Glomerular visceral epithelial cell (primary cell): ENCODE measurements around the gene HDAC4.

Source experiments
- DNase-seq: peaks from one replicate; pipeline ENCODE4 v3.0.0-alpha.2; 2016; ENCODE audit errors: extremely low spot score

Gene HDAC4

GRCh38 chr2:239267288-239267951 lies 133.4 kb downstream of the HDAC4 start:
- peak; percentile 45 for DNase-seq

- DNase-seq = no peak
Measured at GRCh38 chr2:239266779-239267287, 134.0 kb downstream of the HDAC4 start.

- DNase-seq = no peak
Measured at GRCh38 chr2:239266434-239266766, 134.4 kb downstream of the HDAC4 start.

GRCh38 chr2:239265681-239266433 lies 135.0 kb downstream of the HDAC4 start:
- DNase-seq = no peak

- peak; percentile 32 for DNase-seq
Measured at GRCh38 chr2:239264838-239265651, 135.8 kb downstream of the HDAC4 start.

GRCh38 chr2:239264492-239264837 lies 136.4 kb downstream of the HDAC4 start:
- DNase-seq = no peak

GRCh38 chr2:239263669-239264491 lies 136.9 kb downstream of the HDAC4 start:
- DNase-seq = no peak

- no peak for DNase-seq
Measured at GRCh38 chr2:239263231-239263630, 137.6 kb downstream of the HDAC4 start.

GRCh38 chr2:239262484-239263230 lies 138.2 kb downstream of the HDAC4 start:
- DNase-seq = no peak

- DNase-seq = no peak
Measured at GRCh38 chr2:239261796-239262483, 138.9 kb downstream of the HDAC4 start.

GRCh38 chr2:239261356-239261755 lies 139.5 kb downstream of the HDAC4 start:
- no peak for DNase-seq

GRCh38 chr2:239260546-239261327 lies 140.1 kb downstream of the HDAC4 start:
- DNase-seq = no peak

GRCh38 chr2:239259603-239260298 lies 141.1 kb downstream of the HDAC4 start:
- no peak for DNase-seq

GRCh38 chr2:239259173-239259572 lies 141.6 kb downstream of the HDAC4 start:
- DNase-seq = no peak

GRCh38 chr2:239258248-239258647 lies 142.6 kb downstream of the HDAC4 start:
- no peak for DNase-seq

- peak; percentile 69 for DNase-seq
Measured at GRCh38 chr2:239257511-239257937, 143.3 kb downstream of the HDAC4 start.

- no peak for DNase-seq
Measured at GRCh38 chr2:239256350-239256743, 144.5 kb downstream of the HDAC4 start.

GRCh38 chr2:239255628-239256349 lies 145.0 kb downstream of the HDAC4 start:
- no peak for DNase-seq
